RWPE2 (cell line): ENCODE results near the gene NXF1.
"Not testable (repeated sequence)": the region's sequence is repeated elsewhere in the genome, so short reads cannot be mapped to it uniquely, and the experiment has no call there.

Experiments
- ATAC-seq: fragments of 200-7000 bp; cut with Tn5 transposase; 3 replicates; pipeline ENCODE4 v1.9.1; 2021; ENCODE audit warnings: low read depth
- DNase-seq: peaks from one replicate; pipeline ENCODE4 v3.0.0-alpha.2; 2020; ENCODE audit warnings: low spot score
- H3K27ac ChIP-seq: fragments of 450-650 bp; 2 replicates; pipeline ENCODE4 v1.5.1; 2017; ENCODE audit warnings: mild to moderate bottlenecking; ENCODE audit not compliant: poor library complexity, severe bottlenecking
- H3K27me3 ChIP-seq: fragments of 250-450 bp; sonication (Bioruptor Pico); 2 replicates; pipeline ENCODE4 v1.5.1; 2021; ENCODE audit warnings: mild to moderate bottlenecking, moderate library complexity; ENCODE audit not compliant: insufficient read depth, poor library complexity, severe bottlenecking
- H3K36me3 ChIP-seq: fragments of 250-450 bp; sonication (Bioruptor Pico); 2 replicates; pipeline ENCODE4 v1.5.1; 2020; ENCODE audit warnings: low read depth, mild to moderate bottlenecking, moderate library complexity
- H3K4me1 ChIP-seq: fragments of 250-450 bp; sonication (Bioruptor Pico); 2 replicates; pipeline ENCODE4 v1.5.1; 2021; ENCODE audit warnings: mild to moderate bottlenecking, moderate library complexity; ENCODE audit not compliant: insufficient read depth, poor library complexity, severe bottlenecking
- H3K4me3 ChIP-seq: fragments of 250-450 bp; sonication (Bioruptor Pico); 2 replicates; pipeline ENCODE4 v1.5.1; 2021; ENCODE audit warnings: mild to moderate bottlenecking, moderate library complexity; ENCODE audit not compliant: severe bottlenecking
- H3K9me3 ChIP-seq: fragments of 250-450 bp; sonication (Bioruptor Pico); 2 replicates; pipeline ENCODE4 v1.5.1; 2021; ENCODE audit warnings: mild to moderate bottlenecking, moderate library complexity; ENCODE audit not compliant: severe bottlenecking
- CTCF ChIP-seq: fragments of 450-650 bp; IDR thresholded peaks from one replicate; pipeline ENCODE4 v1.5.1; 2017; ENCODE audit warnings: mild to moderate bottlenecking, moderate library complexity; ENCODE audit not compliant: poor library complexity, severe bottlenecking

The NXF1 gene

GRCh38 chr11:62844154-62844553, 38.9 kb upstream of the NXF1 start:
- Histone ChIP-seq H3K4me3 (no peak overlapping the region), H3K4me1 (peaks cover 11% of the 10 kb centered on the region), H3K27ac (no peak overlapping the region), H3K27me3 (no peaks in the 10 kb centered on the region), H3K36me3 (no peaks in the 10 kb centered on the region), H3K9me3 (no peaks in the 10 kb centered on the region)
- no peak for DNase-seq
- TF ChIP-seq CTCF: no peak
- no peak for ATAC-seq

- H3K9me3 ChIP-seq: no peaks in the 10 kb centered on the region
- no peak overlapping the region for H3K27ac ChIP-seq
- DNase-seq (no peak), ATAC-seq (no peak)
- TF ChIP-seq CTCF: no peak
- no peaks in the 10 kb centered on the region for H3K27me3 ChIP-seq
- no peak overlapping the region for H3K4me3 ChIP-seq
- H3K4me1 ChIP-seq: peaks cover 11% of the 10 kb centered on the region
- no peaks in the 10 kb centered on the region for H3K36me3 ChIP-seq
Observed at GRCh38 chr11:62843466-62843865, 38.2 kb upstream of the NXF1 start.

GRCh38 chr11:62842891-62843290, 37.7 kb upstream of the NXF1 start:
- ATAC-seq, H3K4me3 ChIP-seq: not testable (repeated sequence)
- peak overlapping the region; percentile 97 for H3K27ac ChIP-seq

GRCh38 chr11:62842171-62842741, 37.0 kb upstream of the NXF1 start:
- Histone ChIP-seq H3K9me3 (no peaks in the 10 kb centered on the region), H3K27me3 (no peaks in the 10 kb centered on the region), H3K36me3 (peaks cover 7% of the 10 kb centered on the region), H3K4me1 (peaks cover 11% of the 10 kb centered on the region), H3K27ac (peak overlapping the region; percentile 97), H3K4me3 (peak overlapping the region; percentile 23)
- no peak for TF ChIP-seq CTCF
- DNase-seq: no peak
- ATAC-seq: no peak

More at GRCh38 chr11:62842891-62843290, 37.7 kb upstream of the NXF1 start:
- peaks cover 11% of the 10 kb centered on the region for H3K4me1 ChIP-seq
- not testable (repeated sequence) for H3K27me3 ChIP-seq, H3K36me3 ChIP-seq, H3K9me3 ChIP-seq, DNase-seq

GRCh38 chr11:62841361-62842170, 36.3 kb upstream of the NXF1 start:
- Histone ChIP-seq H3K36me3 (peaks cover 14% of the 10 kb centered on the region), H3K27me3 (no peaks in the 10 kb centered on the region)
- peak; percentile 0 for TF ChIP-seq CTCF

GRCh38 chr11:62840721-62841360, 35.6 kb upstream of the NXF1 start:
- H3K27me3 ChIP-seq, H3K9me3 ChIP-seq: not testable (repeated sequence)
- ATAC-seq (peak; percentile 10; the same call in 1 of the 3 replicates), DNase-seq (peak; percentile 78)
- peak overlapping the region; percentile 85 for H3K4me3 ChIP-seq
- peak overlapping the region; percentile 97 for H3K27ac ChIP-seq
- peaks cover 11% of the 10 kb centered on the region for H3K4me1 ChIP-seq
- H3K36me3 ChIP-seq: peaks cover 21% of the 10 kb centered on the region

More at GRCh38 chr11:62841361-62842170, 36.3 kb upstream of the NXF1 start:
- peak; percentile 84 for DNase-seq
- Histone ChIP-seq H3K27ac (peak overlapping the region; percentile 97), H3K4me3 (peak overlapping the region; percentile 85), H3K4me1 (peaks cover 11% of the 10 kb centered on the region), H3K9me3 (no peaks in the 10 kb centered on the region)
- ATAC-seq: peak; percentile 83
